Right lobe of liver (tissue), 6 donors: ENCODE measurements around the gene BPIFB6. TPM values are rescaled to one million over a fixed set of nuclear protein-coding genes. Genes with fewer than 3 reads are reported as not detected.

Experiments
- ATAC-seq, 4 donors: fragments of 200-7000 bp; cut with Tn5 transposase; one replicate each; pipeline ENCODE4 v1.9.1; 2020; ENCODE audit warnings: mild to moderate bottlenecking in 4 of 4, moderate library complexity in 4 of 4
- DNase-seq, 3 donors: peaks; one replicate each; pipeline ENCODE4 v3.0.0-alpha.2; 2020
- H3K27ac ChIP-seq, 3 donors: fragments of 200-600 bp; one replicate each; pipeline ENCODE4 v1.8.0; 2022
- H3K27me3 ChIP-seq, 2 donors: fragments of 200-600 bp; one replicate each; pipeline ENCODE4 v1.8.0; 2022
- H3K36me3 ChIP-seq, 4 donors: fragments of 200-600 bp; sonication (generic) in 1 of 4; one replicate each; pipeline versions ENCODE4 v1.5.1 to v1.8.0; 2017 to 2022; ENCODE audit warnings: control low read depth in 1 of 4
- H3K4me1 ChIP-seq, 4 donors: fragments of 200-600 bp; sonication (generic) in 1 of 4; one replicate each; pipeline versions ENCODE4 v1.5.1 to v1.8.0; 2017 to 2022; ENCODE audit warnings: control low read depth in 1 of 4
- H3K4me3 ChIP-seq, 3 donors: fragments of 200-600 bp; one replicate each; pipeline ENCODE4 v1.8.0; 2022
- H3K9me3 ChIP-seq, 4 donors: fragments of 200-600 bp; sonication (generic) in 1 of 4; one replicate each; pipeline versions ENCODE4 v1.5.1 to v1.8.0; 2017 to 2022; ENCODE audit warnings: control low read depth in 1 of 4
- CTCF ChIP-seq, 4 donors: fragments of 200-600 bp in 3 of 4; fragments of 450-650 bp in 1 of 4; IDR thresholded peaks; one replicate each; pipeline versions ENCODE4 v1.5.1 to v1.8.0; 2016 to 2022; ENCODE audit warnings: antibody characterized with exemption in 4 of 4, mild to moderate bottlenecking in 2 of 4
- POLR2A ChIP-seq: fragments of 450-650 bp; IDR thresholded peaks from one replicate; pipeline ENCODE4 v1.6.1; 2017; ENCODE audit warnings: antibody characterized with exemption, mild to moderate bottlenecking
- WGBS: methylation state at CpG from one replicate; pipeline ENCODE4 v1.1.6; 2018; ENCODE audit warnings: low coverage, low lambda C conversion rate; ENCODE audit not compliant: insufficient coverage; ENCODE audit errors: missing lambda C conversion rate; 5-methylcytosine and 5-hydroxymethylcytosine counted together
- intact Hi-C, 2 donors: fragments of 100-400 bp; cut with DNase I; formaldehyde crosslinking; loops; one replicate each; pipeline versions ENCODE4 v1.11.2 to v1.14.1; 2022
- total RNA-seq, 6 experiments: library from RNA; depleted of rRNA in 2 of 6; stranded (reverse); fragments of >200 nt in 2 of 6; fragmentation: NEBNext Ultra II Directional in 3 of 6; extraction: Animal tissue kit (Norgen Biotek cat#: 25700) in 3 of 6; gene quantifications; one replicate each; pipeline versions ENCODE4 v1.1.0 to v1.2.4, GENCODE V29; 2016 to 2023
- donor health status: DM: no; HTN: yes; CAD: no.
- donor health status: DM: no; HTN: no; CAD: no.
- donor health status: DM: no; HTN: no; CAD: no.
- donor health status: DM: no; HTN: yes; CAD: no.
- donor health status: DM: no; HTN: yes; CAD: no.

BPIFB6 gene
- total RNA-seq, 6 experiments from 2014 or later = not detected

GRCh38 chr20:32999603-33000250 is 31.7 kb upstream of the BPIFB6 start:
- no peaks in the 10 kb centered on the region for H3K9me3 ChIP-seq
- ATAC-seq = peak in 1 of 4 donors; percentile 46
- no peak overlapping the region for H3K4me3 ChIP-seq
- H3K27me3 ChIP-seq = no peaks in the 10 kb centered on the region
- no peak overlapping the region for H3K27ac ChIP-seq
- intact Hi-C loops = no loop called here
- WGBS = 39% methylated on average over 7 of the region's 9 CpGs
- no peaks in the 10 kb centered on the region for H3K36me3 ChIP-seq
- DNase-seq = no peak
- TF ChIP-seq POLR2A (no peak), CTCF (IDR thresholded peaks at IDR 0.05) (no peak)
- H3K4me1 ChIP-seq = no peaks in the 10 kb centered on the region

- no peaks in the 10 kb centered on the region for H3K4me1 ChIP-seq
- intact Hi-C loops = no loop called here
- DNase-seq (no peak), ATAC-seq (no peak)
- no peak overlapping the region for H3K27ac ChIP-seq
- H3K27me3 ChIP-seq = no peaks in the 10 kb centered on the region
- H3K9me3 ChIP-seq = no peaks in the 10 kb centered on the region
- WGBS = 54% methylated on average over 3 of the region's 9 CpGs
- no peak for TF ChIP-seq CTCF (IDR thresholded peaks at IDR 0.05)
- no peak for TF ChIP-seq POLR2A
- H3K36me3 ChIP-seq = no peaks in the 10 kb centered on the region
- H3K4me3 ChIP-seq = no peak overlapping the region
Observed at GRCh38 chr20:33000802-33001466, 30.5 kb upstream of the BPIFB6 start.

GRCh38 chr20:33002087-33002808 is 29.2 kb upstream of the BPIFB6 start:
- 86% methylated on average over 1 of the region's 7 CpGs for WGBS
- TF ChIP-seq CTCF (IDR thresholded peaks at IDR 0.05) = no peak
- no peak for TF ChIP-seq POLR2A
- ATAC-seq (no peak), DNase-seq (no peak)
- intact Hi-C loops = no loop called here
- Histone ChIP-seq H3K27me3 (no peaks in the 10 kb centered on the region), H3K36me3 (no peaks in the 10 kb centered on the region), H3K4me3 (no peak overlapping the region), H3K4me1 (peaks cover 0 to 3% (median 0%) of the 10 kb centered on the region in 4 donors), H3K27ac (no peak overlapping the region), H3K9me3 (no peaks in the 10 kb centered on the region)

- H3K4me3 ChIP-seq = no peak within 1 kb of the TSS
- intact Hi-C loops = no loop called here
- DNase-seq (no peak), ATAC-seq (no peak)
- H3K36me3 ChIP-seq = no peaks in the 10 kb centered on the region
- no peaks in the 10 kb centered on the region for H3K9me3 ChIP-seq
- H3K27me3 ChIP-seq = no peaks in the 10 kb centered on the region
- H3K27ac ChIP-seq = no peak within 1 kb of the TSS
- peaks cover 0 to 8% (median 0%) of the 10 kb centered on the region in 4 donors for H3K4me1 ChIP-seq
- 58% methylated on average over 4 of the region's 6 CpGs for WGBS
- TF ChIP-seq CTCF (IDR thresholded peaks at IDR 0.05) (no peak), POLR2A (no peak)
Observed at GRCh38 chr20:33004141-33004751, 27.2 kb upstream of the BPIFB6 start, which contains the start of gene SUN5. Gene SUN5, minus strand, starts transcription at chr20:33004433. Its CDS starts 93 bp downstream, at chr20:33004340.
